ENCODE results near the gene SPECC1L.

Gene SPECC1L

DNA sequence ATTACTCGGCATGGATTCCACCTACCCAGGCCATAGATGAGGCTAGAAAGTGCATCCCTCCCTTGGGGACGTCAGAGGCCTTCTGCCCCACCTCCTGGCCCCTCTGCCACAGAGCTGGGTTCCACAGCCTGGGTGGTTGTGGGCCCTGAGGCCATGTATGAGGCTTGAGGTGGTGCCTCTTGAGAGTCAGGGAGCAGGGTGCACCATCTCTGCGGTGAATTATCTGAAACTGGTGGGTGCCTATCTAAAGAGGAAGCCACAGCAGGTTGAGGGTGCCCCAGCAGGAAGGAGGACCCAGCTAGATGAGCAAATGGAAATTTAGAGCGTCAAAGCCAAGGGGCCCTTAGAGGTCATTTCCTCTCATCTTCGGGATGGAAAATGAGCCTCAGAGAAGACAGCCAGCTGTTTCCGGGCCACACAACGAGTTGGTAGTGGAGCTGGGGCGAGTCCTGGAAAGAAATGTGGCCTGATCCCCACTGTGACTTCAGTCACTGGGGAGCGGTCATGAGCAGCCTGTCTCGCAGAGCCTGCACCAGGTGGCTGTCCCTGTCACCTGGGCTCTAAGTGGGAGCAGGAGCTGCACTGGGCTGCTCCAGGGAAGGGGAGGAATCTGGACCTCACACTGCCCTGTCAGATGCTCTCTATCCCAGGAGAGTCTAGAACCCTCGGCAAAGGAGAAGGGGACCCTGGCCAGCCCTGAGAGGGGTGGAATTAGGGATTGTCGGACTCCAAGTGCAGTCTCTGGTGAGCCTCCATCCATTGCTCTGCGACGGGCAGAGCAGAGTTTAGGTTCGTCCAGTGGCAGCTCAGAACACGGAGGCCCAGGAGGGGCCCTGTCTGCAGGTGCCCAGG, 164.1 kb downstream of the SPECC1L start:
- no peaks in the 10 kb centered on the region for H3K27me3 ChIP-seq (ENCODE audit: low read depth, low read length)
- no peaks in the 10 kb centered on the region for H3K36me3 ChIP-seq (ENCODE audit: control insufficient read depth in 1 of 2, insufficient read depth in 2 of 2, low read length in 2 of 2)
- H3K27ac ChIP-seq (ENCODE audit: low read length): peak overlapping the region; percentile 74
- H3K4me3 ChIP-seq (ENCODE audit: low read depth in 1 of 2, low read length in 2 of 2): no peak overlapping the region
- peaks cover 16 to 35% of the 10 kb centered on the region in 2 donors for H3K4me1 ChIP-seq (ENCODE audit: control insufficient read depth in 1 of 2, insufficient read depth in 2 of 2, low read length in 2 of 2)
- H3K9me3 ChIP-seq (ENCODE audit: control insufficient read depth in 1 of 2, low read length in 2 of 2): no peaks in the 10 kb centered on the region

GRCh38 chr22:24435323-24435645, 164.7 kb downstream of the SPECC1L start:
- peaks cover 16 to 35% of the 10 kb centered on the region in 2 donors for H3K4me1 ChIP-seq (ENCODE audit: control insufficient read depth in 1 of 2, insufficient read depth in 2 of 2, low read length in 2 of 2)
- H3K4me3 ChIP-seq (ENCODE audit: low read depth in 1 of 2, low read length in 2 of 2): no peak overlapping the region
- H3K9me3 ChIP-seq (ENCODE audit: control insufficient read depth in 1 of 2, low read length in 2 of 2): no peaks in the 10 kb centered on the region
- H3K27me3 ChIP-seq (ENCODE audit: low read depth, low read length): no peaks in the 10 kb centered on the region
- H3K36me3 ChIP-seq (ENCODE audit: control insufficient read depth in 1 of 2, insufficient read depth in 2 of 2, low read length in 2 of 2): no peaks in the 10 kb centered on the region
- peak overlapping the region; percentile 37 for H3K27ac ChIP-seq (ENCODE audit: low read length)

- Histone ChIP-seq H3K4me1 (ENCODE audit: control insufficient read depth in 1 of 2, insufficient read depth in 2 of 2, low read length in 2 of 2) (peaks cover 16 to 35% of the 10 kb centered on the region in 2 donors), H3K27ac (ENCODE audit: low read length) (no peak overlapping the region), H3K36me3 (ENCODE audit: control insufficient read depth in 1 of 2, insufficient read depth in 2 of 2, low read length in 2 of 2) (no peaks in the 10 kb centered on the region), H3K9me3 (ENCODE audit: control insufficient read depth in 1 of 2, low read length in 2 of 2) (no peaks in the 10 kb centered on the region), H3K4me3 (ENCODE audit: low read depth in 1 of 2, low read length in 2 of 2) (no peak overlapping the region), H3K27me3 (ENCODE audit: low read depth, low read length) (no peaks in the 10 kb centered on the region)
Measured at GRCh38 chr22:24435861-24436371, 165.3 kb downstream of the SPECC1L start.

DNA sequence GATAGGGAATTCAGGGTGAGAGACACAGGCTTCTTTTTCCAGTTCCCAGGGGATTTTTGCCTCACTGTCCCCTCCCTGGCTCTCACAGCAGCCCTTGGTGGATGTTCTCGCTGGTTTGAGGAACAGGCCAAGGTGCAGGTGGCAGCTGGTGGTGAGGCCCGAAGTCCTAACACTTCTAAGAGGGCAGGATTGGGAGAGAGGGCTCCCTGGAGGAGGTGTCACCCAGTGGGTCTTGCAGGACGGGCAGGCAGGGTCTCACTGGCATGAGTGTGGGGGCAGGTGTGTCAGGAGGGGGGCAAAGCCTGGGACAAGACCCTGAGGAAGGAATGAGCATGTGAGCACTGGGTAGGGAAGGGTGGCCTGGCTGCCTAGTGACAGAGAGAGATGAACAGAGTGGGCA, 165.9 kb downstream of the SPECC1L start:
- Histone ChIP-seq H3K4me3 (ENCODE audit: low read depth in 1 of 2, low read length in 2 of 2) (no peak overlapping the region), H3K27ac (ENCODE audit: low read length) (no peak overlapping the region)

DNA sequence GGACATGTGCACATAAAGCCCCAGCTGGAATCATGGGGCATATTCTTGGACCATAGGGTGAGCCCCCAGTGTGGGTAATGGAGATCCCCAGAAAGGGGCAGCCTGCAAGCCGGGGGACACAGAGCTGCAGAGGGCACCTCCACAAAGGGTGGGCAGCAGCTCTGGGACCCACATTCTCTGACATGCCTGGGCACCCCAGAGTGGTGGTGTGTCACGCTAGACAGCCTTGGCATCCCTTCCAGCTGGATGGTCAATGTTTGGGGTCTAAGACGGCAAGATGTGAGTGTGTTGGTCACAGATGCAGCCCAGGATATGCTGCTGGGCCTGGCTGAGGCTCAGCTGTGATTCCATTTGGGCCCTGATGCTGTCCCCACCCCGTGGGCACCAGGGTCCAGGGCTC, 166.5 kb downstream of the SPECC1L start:
- Histone ChIP-seq H3K4me1 (ENCODE audit: control insufficient read depth in 1 of 2, insufficient read depth in 2 of 2, low read length in 2 of 2) (peaks cover 16 to 33% of the 10 kb centered on the region in 2 donors), H3K36me3 (ENCODE audit: control insufficient read depth in 1 of 2, insufficient read depth in 2 of 2, low read length in 2 of 2) (no peaks in the 10 kb centered on the region), H3K27me3 (ENCODE audit: low read depth, low read length) (no peaks in the 10 kb centered on the region), H3K4me3 (ENCODE audit: low read depth in 1 of 2, low read length in 2 of 2) (no peak overlapping the region), H3K9me3 (ENCODE audit: control insufficient read depth in 1 of 2, low read length in 2 of 2) (no peaks in the 10 kb centered on the region), H3K27ac (ENCODE audit: low read length) (no peak overlapping the region)

More for the DNA sequence above, 165.9 kb downstream of the SPECC1L start:
- no peaks in the 10 kb centered on the region for H3K36me3 ChIP-seq (ENCODE audit: control insufficient read depth in 1 of 2, insufficient read depth in 2 of 2, low read length in 2 of 2)
- H3K4me1 ChIP-seq (ENCODE audit: control insufficient read depth in 1 of 2, insufficient read depth in 2 of 2, low read length in 2 of 2): peaks cover 16 to 35% of the 10 kb centered on the region in 2 donors
- H3K27me3 ChIP-seq (ENCODE audit: low read depth, low read length): no peaks in the 10 kb centered on the region
- no peaks in the 10 kb centered on the region for H3K9me3 ChIP-seq (ENCODE audit: control insufficient read depth in 1 of 2, low read length in 2 of 2)

DNA sequence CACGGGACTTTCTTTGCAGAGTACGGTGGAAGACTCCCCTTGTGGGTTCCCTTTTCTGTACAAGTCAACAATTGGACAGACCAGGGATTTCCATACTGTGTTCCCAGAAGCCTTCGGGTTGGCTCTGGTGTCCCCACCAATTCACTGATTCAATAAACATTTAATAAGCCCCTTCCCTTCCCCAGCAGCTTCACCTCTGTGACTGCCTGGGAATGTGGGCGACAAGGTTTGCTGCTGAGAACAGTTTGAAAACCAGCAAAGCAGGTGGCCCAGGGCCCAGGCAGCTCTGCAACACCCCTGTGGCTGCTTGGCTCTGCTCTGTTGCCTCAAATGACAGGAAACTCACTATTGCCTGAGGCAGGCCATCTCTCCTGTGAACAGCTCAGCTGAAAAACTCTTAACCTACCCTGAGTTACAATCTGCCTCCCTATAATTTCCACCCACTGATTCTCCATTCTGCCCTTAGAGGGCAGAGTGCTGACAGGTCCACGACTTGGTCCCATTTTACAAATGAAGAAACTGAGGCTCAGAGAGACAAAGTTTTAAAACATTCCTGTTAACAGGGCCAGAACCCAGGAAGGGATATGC, 167.2 kb downstream of the SPECC1L start:
- Histone ChIP-seq H3K9me3 (ENCODE audit: control insufficient read depth in 1 of 2, low read length in 2 of 2) (no peaks in the 10 kb centered on the region), H3K27me3 (ENCODE audit: low read depth, low read length) (no peaks in the 10 kb centered on the region), H3K27ac (ENCODE audit: low read length) (no peak overlapping the region), H3K4me1 (ENCODE audit: control insufficient read depth in 1 of 2, insufficient read depth in 2 of 2, low read length in 2 of 2) (peaks cover 10 to 26% of the 10 kb centered on the region in 2 donors), H3K4me3 (ENCODE audit: low read depth in 1 of 2, low read length in 2 of 2) (no peak overlapping the region), H3K36me3 (ENCODE audit: control insufficient read depth in 1 of 2, insufficient read depth in 2 of 2, low read length in 2 of 2) (no peaks in the 10 kb centered on the region)

DNA sequence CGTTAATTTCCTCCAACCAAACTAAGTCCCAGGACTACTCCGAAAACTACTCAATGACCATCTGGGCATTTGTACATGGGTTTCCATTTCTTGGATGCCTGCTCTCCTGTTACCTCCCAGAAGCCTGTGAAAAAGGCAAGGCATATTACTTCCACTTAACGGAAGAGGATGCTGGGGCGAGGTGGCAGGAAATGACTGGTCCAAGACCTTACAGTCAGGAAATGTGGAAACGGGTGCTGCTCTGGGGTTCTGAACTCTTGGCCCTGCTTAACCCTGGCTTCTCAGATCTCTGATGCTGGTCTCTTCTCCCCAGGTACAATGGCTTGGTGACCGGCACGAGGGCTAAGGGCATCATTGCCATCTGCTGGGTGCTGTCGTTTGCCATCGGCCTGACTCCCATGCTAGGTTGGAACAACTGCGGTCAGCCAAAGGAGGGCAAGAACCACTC, 169.7 kb downstream of the SPECC1L start:
- Histone ChIP-seq H3K9me3 (ENCODE audit: control insufficient read depth in 1 of 2, low read length in 2 of 2) (no peaks in the 10 kb centered on the region), H3K27ac (ENCODE audit: low read length) (no peak overlapping the region)

GRCh38 chr22:24440718-24441405, 170.2 kb downstream of the SPECC1L start:
- H3K27ac ChIP-seq (ENCODE audit: low read length): no peak overlapping the region
- H3K9me3 ChIP-seq (ENCODE audit: control insufficient read depth in 1 of 2, low read length in 2 of 2): no peaks in the 10 kb centered on the region
- H3K36me3 ChIP-seq (ENCODE audit: control insufficient read depth in 1 of 2, insufficient read depth in 2 of 2, low read length in 2 of 2): no peaks in the 10 kb centered on the region
- no peak overlapping the region for H3K4me3 ChIP-seq (ENCODE audit: low read depth in 1 of 2, low read length in 2 of 2)
- no peaks in the 10 kb centered on the region for H3K4me1 ChIP-seq (ENCODE audit: control insufficient read depth in 1 of 2, insufficient read depth in 2 of 2, low read length in 2 of 2)
- H3K27me3 ChIP-seq (ENCODE audit: low read depth, low read length): no peaks in the 10 kb centered on the region

More for the DNA sequence above, 169.7 kb downstream of the SPECC1L start:
- no peak overlapping the region for H3K4me3 ChIP-seq (ENCODE audit: low read depth in 1 of 2, low read length in 2 of 2)
- H3K4me1 ChIP-seq (ENCODE audit: control insufficient read depth in 1 of 2, insufficient read depth in 2 of 2, low read length in 2 of 2): peaks cover 0 to 4% of the 10 kb centered on the region in 2 donors
- H3K27me3 ChIP-seq (ENCODE audit: low read depth, low read length): no peaks in the 10 kb centered on the region
- no peaks in the 10 kb centered on the region for H3K36me3 ChIP-seq (ENCODE audit: control insufficient read depth in 1 of 2, insufficient read depth in 2 of 2, low read length in 2 of 2)

DNA sequence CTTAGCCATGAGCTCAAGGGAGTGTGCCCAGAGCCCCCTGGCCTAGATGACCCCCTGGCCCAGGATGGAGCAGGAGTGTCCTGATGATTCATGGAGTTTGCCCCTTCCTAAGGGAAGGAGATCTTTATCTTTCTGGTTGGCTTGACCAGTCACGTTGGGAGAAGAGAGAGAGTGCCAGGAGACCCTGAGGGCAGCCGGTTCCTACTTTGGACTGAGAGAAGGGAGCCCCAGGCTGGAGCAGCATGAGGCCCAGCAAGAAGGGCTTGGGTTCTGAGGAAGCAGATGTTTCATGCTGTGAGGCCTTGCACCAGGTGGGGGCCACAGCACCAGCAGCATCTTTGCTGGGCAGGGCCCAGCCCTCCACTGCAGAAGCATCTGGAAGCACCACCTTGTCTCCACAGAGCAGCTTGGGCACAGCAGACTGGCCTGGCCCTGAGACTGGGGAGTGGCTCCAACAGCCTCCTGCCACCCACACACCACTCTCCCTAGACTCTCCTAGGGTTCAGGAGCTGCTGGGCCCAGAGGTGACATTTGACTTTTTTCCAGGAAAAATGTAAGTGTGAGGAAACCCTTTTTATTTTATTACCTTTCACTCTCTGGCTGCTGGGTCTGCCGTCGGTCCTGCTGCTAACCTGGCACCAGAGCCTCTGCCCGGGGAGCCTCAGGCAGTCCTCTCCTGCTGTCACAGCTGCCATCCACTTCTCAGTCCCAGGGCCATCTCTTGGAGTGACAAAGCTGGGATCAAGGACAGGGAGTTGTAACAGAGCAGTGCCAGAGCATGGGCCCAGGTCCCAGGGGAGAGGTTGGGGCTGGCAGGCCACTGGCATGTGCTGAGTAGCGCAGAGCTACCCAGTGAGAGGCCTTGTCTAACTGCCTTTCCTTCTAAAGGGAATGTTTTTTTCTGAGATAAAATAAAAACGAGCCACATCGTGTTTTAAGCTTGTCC, 171.0 kb downstream of the SPECC1L start:
- Histone ChIP-seq H3K27me3 (ENCODE audit: low read depth, low read length) (no peaks in the 10 kb centered on the region), H3K27ac (ENCODE audit: low read length) (no peak overlapping the region), H3K4me1 (ENCODE audit: control insufficient read depth in 1 of 2, insufficient read depth in 2 of 2, low read length in 2 of 2) (no peaks in the 10 kb centered on the region), H3K4me3 (ENCODE audit: low read depth in 1 of 2, low read length in 2 of 2) (no peak overlapping the region), H3K36me3 (ENCODE audit: control insufficient read depth in 1 of 2, insufficient read depth in 2 of 2, low read length in 2 of 2) (no peaks in the 10 kb centered on the region), H3K9me3 (ENCODE audit: control insufficient read depth in 1 of 2, low read length in 2 of 2) (no peaks in the 10 kb centered on the region)

DNA sequence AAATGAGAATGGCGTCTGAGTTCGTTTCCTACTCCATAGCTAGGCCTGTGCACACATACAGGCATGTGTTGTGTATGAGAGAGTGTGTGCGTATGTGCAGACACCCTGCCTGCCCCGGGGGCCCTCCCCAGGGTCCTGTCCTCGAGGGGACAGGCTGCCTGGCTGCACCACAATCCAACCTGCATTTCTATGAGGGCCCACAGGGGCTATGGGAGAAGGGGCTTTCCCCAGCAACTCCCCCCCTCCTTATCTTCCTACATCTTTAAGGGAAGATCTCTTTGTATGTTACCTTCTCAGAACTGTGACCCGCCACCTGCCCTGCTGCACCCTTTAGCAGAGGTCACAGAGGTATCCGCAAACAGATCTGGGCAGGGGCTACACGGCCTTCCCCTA, 171.7 kb downstream of the SPECC1L start:
- no peaks in the 10 kb centered on the region for H3K36me3 ChIP-seq (ENCODE audit: control insufficient read depth in 1 of 2, insufficient read depth in 2 of 2, low read length in 2 of 2)
- H3K27ac ChIP-seq (ENCODE audit: low read length): no peak overlapping the region
- H3K9me3 ChIP-seq (ENCODE audit: control insufficient read depth in 1 of 2, low read length in 2 of 2): no peaks in the 10 kb centered on the region
- no peak overlapping the region for H3K4me3 ChIP-seq (ENCODE audit: low read depth in 1 of 2, low read length in 2 of 2)
- H3K27me3 ChIP-seq (ENCODE audit: low read depth, low read length): no peaks in the 10 kb centered on the region
- no peaks in the 10 kb centered on the region for H3K4me1 ChIP-seq (ENCODE audit: control insufficient read depth in 1 of 2, insufficient read depth in 2 of 2, low read length in 2 of 2)

Measured in muscle layer of duodenum (tissue), 2 donors.